OCI-LY3 (cell line): ENCODE measurements around the gene BCLAF3.

Source experiments
- H2AFZ ChIP-seq: fragments of 200-600, 300-600 bp; shearing (Covaris generic); 2 replicates; pipeline ENCODE4 v1.6.0; 2014; ENCODE audit warnings: antibody characterized with exemption, low read depth, low read length
- H3K27ac ChIP-seq: fragments of 200-600, 300-600 bp; sonication (generic); 2 replicates; pipeline ENCODE4 v1.5.1; 2014; ENCODE audit warnings: mild to moderate bottlenecking, low read length, moderate library complexity, mixed read lengths
- H3K27me3 ChIP-seq: fragments of 200-600, 300-600 bp; sonication (generic); 2 replicates; pipeline ENCODE4 v1.6.1; 2014; ENCODE audit warnings: low read depth, low read length, mixed read lengths
- H3K36me3 ChIP-seq: fragments of 200-600, 300-600 bp; sonication (generic); replicated peaks from 2 replicates; pipeline ENCODE3; 2014; ENCODE audit warnings: low read depth, low read length, mixed read lengths
- H3K4me1 ChIP-seq: fragments of 300-600, 200-600 bp; sonication (generic); 2 replicates; pipeline ENCODE4 v1.6.1; 2014; ENCODE audit warnings: low read length, mixed read lengths
- H3K4me2 ChIP-seq: fragments of 200-600, 300-600 bp; sonication (generic); 2 replicates; pipeline ENCODE4 v1.6.1; 2014; ENCODE audit warnings: low read length, mixed read lengths
- H3K4me3 ChIP-seq: fragments of 300-600, 200-600 bp; sonication (generic); 2 replicates; pipeline ENCODE4 v1.5.1; 2014; ENCODE audit warnings: antibody characterized with exemption, mild to moderate bottlenecking, low read length, moderate library complexity
- H3K79me2 ChIP-seq: fragments of 300-600, 200-600 bp; shearing (Covaris generic); 2 replicates; pipeline ENCODE4 v1.6.1; 2014; ENCODE audit warnings: mild to moderate bottlenecking, low read length, mixed read lengths
- H3K9ac ChIP-seq: fragments of 300-600, 200-600 bp; shearing (Covaris generic); 2 replicates; pipeline ENCODE4 v1.6.0; 2014; ENCODE audit warnings: mild to moderate bottlenecking, low read length, moderate library complexity
- H3K9me3 ChIP-seq: fragments of 200-600, 300-600 bp; shearing (Covaris generic); 2 replicates; pipeline ENCODE4 v1.6.1; 2014; ENCODE audit warnings: low read length, mixed read lengths; ENCODE audit not compliant: insufficient read depth
- H4K20me1 ChIP-seq: fragments of 200-600, 300-600 bp; sonication (generic); 2 replicates; pipeline ENCODE4 v1.6.1; 2016; ENCODE audit warnings: low read length, mixed read lengths; ENCODE audit not compliant: insufficient read depth
- EZH2phosphoT487 ChIP-seq: fragments of 200-600 bp; shearing (Covaris generic); IDR thresholded peaks from 2 replicates; pipeline ENCODE4 v1.6.1; 2018; ENCODE audit warnings: antibody characterized with exemption, mixed run types, low read depth
- TF ChIP-seq, protein P1 (sequence below): fragments of 200-600, 300-600 bp; sonication (generic); IDR thresholded peaks from 2 replicates; pipeline ENCODE4 v1.5.1; 2014; ENCODE audit warnings: antibody characterized with exemption, low read length, low read depth

BCLAF3 gene

GRCh38 chrX:20016616-20016945 lies 25.7 kb upstream of the BCLAF3 start:
- Histone ChIP-seq H3K4me2 (no peak overlapping the region), H2AFZ (no peak overlapping the region), H3K9ac (no peak overlapping the region), H3K4me1 (no peaks in the 10 kb centered on the region), H3K27me3 (no peaks in the 10 kb centered on the region), H3K4me3 (no peak overlapping the region), H3K9me3 (no peaks in the 10 kb centered on the region), H3K27ac (no peak overlapping the region), H4K20me1 (no peaks in the 10 kb centered on the region), H3K79me2 (no peaks in the 10 kb centered on the region), H3K36me3 (no peaks in the 10 kb centered on the region)
- TF ChIP-seq EZH2phosphoT487 = no peak
- TF ChIP-seq, protein P1, sequence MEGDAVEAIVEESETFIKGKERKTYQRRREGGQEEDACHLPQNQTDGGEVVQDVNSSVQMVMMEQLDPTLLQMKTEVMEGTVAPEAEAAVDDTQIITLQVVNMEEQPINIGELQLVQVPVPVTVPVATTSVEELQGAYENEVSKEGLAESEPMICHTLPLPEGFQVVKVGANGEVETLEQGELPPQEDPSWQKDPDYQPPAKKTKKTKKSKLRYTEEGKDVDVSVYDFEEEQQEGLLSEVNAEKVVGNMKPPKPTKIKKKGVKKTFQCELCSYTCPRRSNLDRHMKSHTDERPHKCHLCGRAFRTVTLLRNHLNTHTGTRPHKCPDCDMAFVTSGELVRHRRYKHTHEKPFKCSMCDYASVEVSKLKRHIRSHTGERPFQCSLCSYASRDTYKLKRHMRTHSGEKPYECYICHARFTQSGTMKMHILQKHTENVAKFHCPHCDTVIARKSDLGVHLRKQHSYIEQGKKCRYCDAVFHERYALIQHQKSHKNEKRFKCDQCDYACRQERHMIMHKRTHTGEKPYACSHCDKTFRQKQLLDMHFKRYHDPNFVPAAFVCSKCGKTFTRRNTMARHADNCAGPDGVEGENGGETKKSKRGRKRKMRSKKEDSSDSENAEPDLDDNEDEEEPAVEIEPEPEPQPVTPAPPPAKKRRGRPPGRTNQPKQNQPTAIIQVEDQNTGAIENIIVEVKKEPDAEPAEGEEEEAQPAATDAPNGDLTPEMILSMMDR = no peak

- Histone ChIP-seq H3K9ac (no peak overlapping the region), H2AFZ (no peak overlapping the region), H3K79me2 (no peaks in the 10 kb centered on the region), H3K4me2 (no peak overlapping the region), H3K36me3 (no peaks in the 10 kb centered on the region), H3K27ac (no peak overlapping the region), H3K4me3 (no peak overlapping the region), H3K4me1 (no peaks in the 10 kb centered on the region), H3K27me3 (no peaks in the 10 kb centered on the region), H3K9me3 (no peaks in the 10 kb centered on the region), H4K20me1 (no peaks in the 10 kb centered on the region)
- TF ChIP-seq, protein P1 = no peak
- no peak for TF ChIP-seq EZH2phosphoT487
Observed at GRCh38 chrX:20015945-20016615, 25.2 kb upstream of the BCLAF3 start.

GRCh38 chrX:20015422-20015821 lies 24.6 kb upstream of the BCLAF3 start:
- TF ChIP-seq EZH2phosphoT487 = no peak
- TF ChIP-seq, protein P1 = no peak

GRCh38 chrX:20011608-20012007 lies 20.7 kb upstream of the BCLAF3 start:
- TF ChIP-seq, protein P1 = no peak
- TF ChIP-seq EZH2phosphoT487 = no peak
- H3K36me3 ChIP-seq = no peaks in the 10 kb centered on the region
- H3K27me3 ChIP-seq = no peaks in the 10 kb centered on the region
- H2AFZ ChIP-seq = no peak overlapping the region
- no peak overlapping the region for H3K27ac ChIP-seq
- no peaks in the 10 kb centered on the region for H3K79me2 ChIP-seq
- no peak overlapping the region for H3K9ac ChIP-seq
- H3K4me3 ChIP-seq = no peak overlapping the region
- no peaks in the 10 kb centered on the region for H4K20me1 ChIP-seq
- H3K4me1 ChIP-seq = no peaks in the 10 kb centered on the region
- H3K4me2 ChIP-seq = no peak overlapping the region
- no peaks in the 10 kb centered on the region for H3K9me3 ChIP-seq

More at GRCh38 chrX:20015422-20015821, 24.6 kb upstream of the BCLAF3 start:
- H2AFZ ChIP-seq = no peak overlapping the region
- H3K4me1 ChIP-seq = no peaks in the 10 kb centered on the region
- H3K36me3 ChIP-seq = no peaks in the 10 kb centered on the region
- no peak overlapping the region for H3K27ac ChIP-seq
- H3K79me2 ChIP-seq = no peaks in the 10 kb centered on the region
- H3K4me2 ChIP-seq = no peak overlapping the region
- no peaks in the 10 kb centered on the region for H3K27me3 ChIP-seq
- no peaks in the 10 kb centered on the region for H4K20me1 ChIP-seq
- no peak overlapping the region for H3K4me3 ChIP-seq
- no peaks in the 10 kb centered on the region for H3K9me3 ChIP-seq
- H3K9ac ChIP-seq = no peak overlapping the region
